GM20000 (cell line): ENCODE results near the gene GCLC.

ENCODE experiments used
- DNase-seq: peaks from one replicate; pipeline ENCODE4 v3.0.0; 2012; ENCODE audit warnings: low spot score
- CTCF ChIP-seq: IDR thresholded peaks from 2 replicates; pipeline ENCODE4 v1.5.1; 2012; ENCODE audit warnings: mild to moderate bottlenecking, control low read depth; ENCODE audit errors: extremely low read depth, missing control alignments

GCLC gene

DNA sequence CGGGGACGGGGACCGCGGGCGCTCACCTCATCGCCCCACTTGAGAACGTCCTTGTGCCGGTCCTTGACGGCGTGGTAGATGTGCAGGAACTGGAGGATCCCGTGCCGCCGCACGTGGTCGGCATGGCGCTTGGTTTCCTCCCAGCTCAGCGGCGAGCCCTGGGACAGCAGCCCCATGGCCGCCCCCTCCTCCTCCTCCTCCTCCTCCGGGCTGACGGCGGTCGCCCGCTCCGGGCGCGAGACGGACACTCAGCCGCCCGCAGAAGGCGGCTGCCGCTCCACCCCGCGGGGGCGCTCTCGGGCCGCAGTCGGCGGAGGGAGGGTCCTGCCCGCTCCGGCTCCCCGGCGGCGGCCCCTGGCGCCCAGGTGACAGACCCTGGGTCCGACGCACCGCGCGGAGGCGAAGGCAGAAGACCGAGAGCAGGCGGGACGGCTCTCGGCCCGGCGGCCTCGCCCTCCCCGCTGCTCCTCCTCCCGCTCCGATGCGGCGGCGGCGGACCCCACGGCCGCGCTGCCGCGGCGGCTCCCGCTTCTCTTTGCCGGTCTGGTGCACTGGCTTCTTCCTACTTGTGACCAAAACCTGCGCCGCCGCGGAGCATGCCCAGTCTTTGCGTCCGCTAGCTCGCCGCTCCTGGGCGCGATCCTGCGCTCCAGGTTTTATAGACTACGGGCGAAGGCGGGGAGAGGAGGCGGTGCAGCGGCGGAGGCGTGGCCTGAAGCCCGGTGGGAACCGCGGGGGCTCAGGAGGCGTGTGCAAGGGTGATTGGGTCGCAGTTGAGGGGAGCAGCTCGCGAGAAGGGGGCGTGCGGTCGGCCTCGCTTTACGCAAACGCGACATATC lies at the start of gene GCLC:
TSS of gene GCLC (minus strand) at position 632 of the 839 bp plus-strand sequence. CDS start at position 176, 456 bp downstream.
- peak; percentile 59 for TF ChIP-seq CTCF
- peak; percentile 92 for DNase-seq

- TF ChIP-seq CTCF: no peak
- DNase-seq: no peak
Observed at GRCh38 chr6:53594596-53594995, 49.7 kb upstream of the GCLC start.

DNA sequence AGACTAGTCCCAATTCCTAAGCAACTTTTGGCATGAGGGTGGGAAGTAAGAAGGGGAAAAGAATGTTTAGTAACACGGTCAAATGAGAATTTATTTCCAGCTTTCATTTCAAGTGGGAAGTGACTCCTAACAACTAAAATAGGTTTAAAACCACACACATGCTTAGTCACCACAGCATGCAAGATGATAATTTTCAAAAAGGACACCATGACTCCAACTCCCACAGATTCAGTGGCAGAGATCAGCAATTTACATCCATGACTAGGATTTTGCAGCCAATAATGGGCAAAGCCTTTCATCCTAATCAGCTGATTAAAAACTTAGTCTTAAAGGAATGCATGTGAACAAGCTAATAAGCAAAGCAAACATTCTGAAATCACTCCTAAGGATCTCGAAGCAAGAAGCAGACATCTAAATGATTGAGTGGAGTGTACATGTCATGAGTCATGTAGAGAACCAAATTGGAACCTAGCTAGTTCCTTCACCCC lies 48.1 kb upstream of the GCLC start:
- no peak for TF ChIP-seq CTCF
- no peak for DNase-seq

- DNase-seq: no peak
- no peak for TF ChIP-seq CTCF
Observed at GRCh38 chr6:53591873-53592272, 47.0 kb upstream of the GCLC start.

DNA sequence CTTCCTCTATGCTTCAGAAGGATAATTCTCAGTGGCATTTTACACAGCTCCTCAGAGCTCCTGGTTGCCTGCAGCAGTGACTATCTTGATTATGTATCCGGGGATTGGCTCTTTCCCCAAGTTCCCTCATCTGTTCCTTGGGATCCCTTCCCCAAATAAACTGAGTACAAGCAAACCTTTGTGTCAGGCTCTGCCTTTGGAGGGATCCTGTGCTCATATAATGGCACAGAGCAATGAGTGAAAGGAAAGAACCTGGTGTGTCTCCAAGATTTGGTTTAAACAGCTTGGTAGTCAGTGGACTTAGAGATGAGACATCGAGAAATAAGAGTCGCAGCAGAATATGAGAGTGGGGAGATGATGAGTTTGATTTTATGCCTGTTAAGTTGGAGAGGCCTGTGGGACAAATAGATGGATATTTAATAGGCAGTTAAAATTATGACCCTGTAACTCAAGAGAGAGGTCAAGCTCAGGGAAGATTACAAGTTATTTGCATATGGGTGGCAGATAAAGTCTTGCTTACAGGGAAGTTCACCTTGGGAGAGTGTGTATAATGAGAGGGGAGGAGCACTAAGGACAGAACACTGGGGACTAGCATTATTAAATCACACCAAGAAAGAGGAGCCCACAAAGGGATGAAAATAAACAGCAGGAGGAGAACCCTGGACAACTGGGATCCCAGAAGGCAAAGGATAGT lies 44.1 kb upstream of the GCLC start:
- no peak for DNase-seq
- no peak for TF ChIP-seq CTCF

GRCh38 chr6:53587291-53587690 lies 42.4 kb upstream of the GCLC start:
- TF ChIP-seq CTCF: no peak
- DNase-seq: no peak

- no peak for DNase-seq
- TF ChIP-seq CTCF: no peak
Observed at GRCh38 chr6:53585208-53585900, 40.5 kb upstream of the GCLC start.
